Panc1 (cell line): Measurements from ENCODE around the gene PRKAG2. TPM values are rescaled to one million over a fixed set of nuclear protein-coding genes. Genes with fewer than 3 reads are reported as not detected.

Source experiments
- ATAC-seq: fragments of 200-7000 bp; cut with Tn5 transposase; 2 replicates; pipeline ENCODE4 v1.9.1; 2020; ENCODE audit warnings: mild to moderate bottlenecking, moderate library complexity
- BruUV-seq: library from RNA; stranded (reverse); fragments of 400-500 nt; replicated peaks from 2 replicates; lab custom pipeline; 2021; lab: Mats Ljungman, UMichigan
- CTCF ChIA-PET: fragments of 300-600 bp; sonication (Branson Sonifier 250); formaldehyde crosslinking; loops from one replicate; lab custom pipeline; 2022; ENCODE audit warnings: antibody characterized with exemption; lab: Charles Lee
- POLR2A ChIA-PET: fragments of 300-600 bp; sonication (Branson Sonifier 250); formaldehyde crosslinking; loops from one replicate; lab custom pipeline; 2022; ENCODE audit warnings: antibody characterized with exemption; lab: Charles Lee
- DNase-seq: peaks from one replicate; pipeline ENCODE4 v3.0.0-alpha.2; 2010; ENCODE audit warnings: low read depth, low spot score
- H3K27ac ChIP-seq: 2 replicates; pipeline ENCODE4 v1.5.1; 2011; ENCODE audit warnings: mild to moderate bottlenecking, low read length, inconsistent platforms
- H3K27me3 ChIP-seq: fragments of 200-500 bp; sonication (Bioruptor generic); 2 replicates; pipeline ENCODE4 v1.6.0; 2014; ENCODE audit warnings: low read length, inconsistent platforms; ENCODE audit not compliant: control insufficient read depth, insufficient read depth
- H3K36me3 ChIP-seq: fragments of 200-500 bp; sonication (Bioruptor generic); 2 replicates; pipeline ENCODE4 v1.5.1; 2014; ENCODE audit warnings: inconsistent platforms, mild to moderate bottlenecking, low read length, moderate library complexity; ENCODE audit not compliant: control insufficient read depth, insufficient read depth
- H3K4me1 ChIP-seq: 2 replicates; pipeline ENCODE4 v1.5.1; 2011; ENCODE audit warnings: inconsistent platforms, mild to moderate bottlenecking, low read length, moderate library complexity; ENCODE audit not compliant: control insufficient read depth, insufficient read depth
- H3K4me3 ChIP-seq, 2 experiments: 2 replicates each; pipeline ENCODE4 v1.5.1; 2011 to 2012; ENCODE audit warnings: low read depth in 2 of 2, low read length in 2 of 2, mild to moderate bottlenecking in 2 of 2, inconsistent platforms in 1 of 2, moderate library complexity in 1 of 2
- H3K9me3 ChIP-seq: fragments of 200-500 bp; sonication (Bioruptor generic); 2 replicates; pipeline ENCODE4 v1.5.1; 2014; ENCODE audit warnings: low read depth, mild to moderate bottlenecking, inconsistent platforms, low read length, moderate library complexity; ENCODE audit not compliant: control insufficient read depth, insufficient read depth
- CTCF ChIP-seq: fragments of 450-650 bp; IDR thresholded peaks from 2 replicates; pipeline ENCODE4 v1.5.1; 2017; ENCODE audit warnings: mild to moderate bottlenecking
- POLR2AphosphoS5 ChIP-seq: IDR thresholded peaks from 2 replicates; pipeline ENCODE4 v1.6.1; 2012; ENCODE audit warnings: mild to moderate bottlenecking, low read depth, low read length, moderate library complexity
- REST ChIP-seq, 2 experiments: IDR thresholded peaks; 2 replicates each; pipeline ENCODE4 v1.6.1; 2011 to 2012; ENCODE audit warnings: low read depth in 2 of 2, control low read depth in 1 of 2, low read length in 1 of 2, mild to moderate bottlenecking in 1 of 2, moderate library complexity in 1 of 2; ENCODE audit not compliant: insufficient read depth in 1 of 2
- SIN3A ChIP-seq: IDR thresholded peaks from 2 replicates; pipeline ENCODE4 v1.6.1; 2012; ENCODE audit warnings: low read depth, mild to moderate bottlenecking, low read length, moderate library complexity, borderline replicate concordance; ENCODE audit not compliant: insufficient read depth
- TCF7L2 ChIP-seq: IDR thresholded peaks from 2 replicates; pipeline ENCODE4 v1.6.1; 2011; ENCODE audit warnings: mild to moderate bottlenecking, low read depth, low read length, inconsistent platforms
- in situ Hi-C: cut with HindIII; loops from 2 replicates; pipeline ENCODE4 v1.10.0; 2016; ENCODE audit warnings: low sequenced_read_pairs, low pct_unique_long_range_greater_than_20kb
- intact Hi-C: fragments of 100-400 bp; cut with micrococcal nuclease; formaldehyde crosslinking; loops from one replicate; pipeline ENCODE4 v1.10.0; 2022; ENCODE audit not compliant: unreplicated experiment
- total RNA-seq: library from RNA; stranded (reverse); gene quantifications from one replicate; pipeline ENCODE4 v1.2.1, GENCODE V29; 2021; ENCODE audit not compliant: unreplicated experiment

PRKAG2 gene
- total RNA-seq, 1 experiment from 2014 or later = 71.6 TPM

GRCh38 chr7:151863386-151864079, 13.4 kb downstream of the PRKAG2 start:
- no TSS peak for BruUV-seq
- intact Hi-C loops = no loop called here
- DNase-seq (no peak), ATAC-seq (peak; percentile 77)
- no peak overlapping the region for H3K27ac ChIP-seq
- CTCF ChIA-PET = interaction anchor here (0.8 kb wide), 1 partner anchor 11 kb away, joined by 3 read pairs; no protein-coding TSS in a partner anchor
- no peaks in the 10 kb centered on the region for H3K4me1 ChIP-seq
- no peaks in the 10 kb centered on the region for H3K9me3 ChIP-seq
- H3K27me3 ChIP-seq = no peaks in the 10 kb centered on the region
- H3K4me3 ChIP-seq = no peak overlapping the region
- TF ChIP-seq SIN3A = no peak
- no peak for TF ChIP-seq POLR2AphosphoS5
- TF ChIP-seq TCF7L2 = no peak
- POLR2A ChIA-PET = no interaction called here
- no peaks in the 10 kb centered on the region for H3K36me3 ChIP-seq
- in situ Hi-C loops = no loop called here

- POLR2A ChIA-PET = no interaction called here
- no peaks in the 10 kb centered on the region for H3K4me1 ChIP-seq
- CTCF ChIA-PET = no interaction called here
These were observed 14.1 kb downstream of the PRKAG2 start for GRCh38 chr7:151862606-151863381.

More at GRCh38 chr7:151862606-151863381, 14.1 kb downstream of the PRKAG2 start:
- intact Hi-C loops (no loop called here), in situ Hi-C loops (no loop called here)
- TF ChIP-seq CTCF (no peak), TCF7L2 (no peak), SIN3A (no peak), POLR2AphosphoS5 (no peak), REST (IDR thresholded peaks at IDR 0.05; ENCODE audit: insufficient read depth in 1 of 2, low read depth in 2 of 2, low read length in 1 of 2) (no peak)
- no peaks in the 10 kb centered on the region for H3K27me3 ChIP-seq
- no peaks in the 10 kb centered on the region for H3K9me3 ChIP-seq
- ATAC-seq (peak; percentile 32; the same call in 1 of the 2 replicates), DNase-seq (no peak)
- no peak overlapping the region for H3K4me3 ChIP-seq
- no peaks in the 10 kb centered on the region for H3K36me3 ChIP-seq
- H3K27ac ChIP-seq = no peak overlapping the region
- BruUV-seq = no TSS peak
